ENCODE data around the gene PPFIA4.

Gene PPFIA4

GRCh38 chr1:203116091-203116820, 90.0 kb downstream of the PPFIA4 start:
- ChIA-PET CTCF (interaction anchor here (1.0 to 19.6 kb wide), 8 partner anchors 11 to 152 kb away, joined by 3 to 594 read pairs (median 74); partner anchors contain the start of genes ADORA1, CHIT1 and MYBPH), POLR2A (no interaction called here)
- DNase-seq (ENCODE audit: low read depth, low spot score): no peak
- H3K4me3 ChIP-seq (ENCODE audit: low read depth, low read length): no peak overlapping the region
- no peak for TF ChIP-seq CTCF (IDR thresholded peaks at IDR 0.05; ENCODE audit: insufficient read depth, low read length, missing control alignments)

DNA sequence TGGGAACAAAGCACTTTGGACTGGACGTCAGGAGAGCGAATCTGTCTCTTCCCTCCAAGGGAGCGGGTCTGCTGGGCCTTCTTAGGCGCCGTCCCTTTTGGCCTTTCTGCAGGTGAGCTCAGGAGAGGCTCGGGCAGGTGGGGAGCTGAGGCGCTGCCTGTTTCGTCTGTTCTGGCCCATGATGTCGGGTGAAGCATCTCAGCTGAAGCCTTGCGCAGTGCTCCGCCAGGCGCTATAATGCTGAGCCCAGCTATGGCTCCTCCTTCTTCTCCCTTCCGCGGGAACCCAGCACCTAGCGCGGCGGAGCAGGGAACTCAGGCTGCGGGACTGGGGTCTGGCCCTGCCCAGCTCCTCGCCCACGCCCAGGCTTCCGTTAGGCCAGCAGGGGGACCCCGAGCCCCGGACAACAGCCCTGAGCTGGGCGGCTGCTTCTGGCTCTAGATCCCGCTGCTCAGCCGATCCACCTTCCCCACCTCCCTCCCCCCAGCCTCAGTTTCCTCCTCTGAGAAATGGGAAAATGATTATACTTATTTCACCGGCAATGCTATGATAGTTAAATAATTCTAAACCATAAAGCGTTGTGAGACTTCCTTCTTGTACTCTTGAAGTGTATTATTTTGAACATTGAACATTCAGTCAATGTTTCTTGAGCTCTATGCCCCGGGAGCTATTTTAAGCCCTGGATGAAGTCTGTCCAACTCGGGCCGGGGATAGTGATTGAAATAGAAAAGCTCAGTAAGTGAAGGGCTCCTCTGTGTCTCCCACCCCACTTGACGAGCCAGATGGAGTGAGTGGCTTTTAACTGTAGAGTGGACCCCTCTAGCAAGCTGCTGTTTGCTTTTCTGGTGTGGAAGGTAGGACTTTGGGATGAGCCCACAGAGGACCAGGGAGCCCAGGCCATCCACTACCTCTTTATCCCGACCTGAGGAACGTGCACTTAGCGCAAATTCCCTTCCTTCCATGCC, 91.6 kb downstream of the PPFIA4 start:
- ChIA-PET CTCF (interaction anchor here (0.7 to 19.6 kb wide), 42 partner anchors 10 to 216 kb away, joined by 3 to 594 read pairs (median 5); partner anchors contain the start of genes ADORA1, CHIT1, MYBPH and MYOG), POLR2A (interaction anchor here (1.6 kb wide), 1 partner anchor 10 kb away, joined by 4 read pairs; the partner anchor contains the start of gene ADORA1)
- H3K4me3 ChIP-seq (ENCODE audit: low read depth, low read length): no peak overlapping the region
- peak; percentile 96 for TF ChIP-seq CTCF (IDR thresholded peaks at IDR 0.05; ENCODE audit: insufficient read depth, low read length, missing control alignments)
- DNase-seq (ENCODE audit: low read depth, low spot score): no peak

DNA sequence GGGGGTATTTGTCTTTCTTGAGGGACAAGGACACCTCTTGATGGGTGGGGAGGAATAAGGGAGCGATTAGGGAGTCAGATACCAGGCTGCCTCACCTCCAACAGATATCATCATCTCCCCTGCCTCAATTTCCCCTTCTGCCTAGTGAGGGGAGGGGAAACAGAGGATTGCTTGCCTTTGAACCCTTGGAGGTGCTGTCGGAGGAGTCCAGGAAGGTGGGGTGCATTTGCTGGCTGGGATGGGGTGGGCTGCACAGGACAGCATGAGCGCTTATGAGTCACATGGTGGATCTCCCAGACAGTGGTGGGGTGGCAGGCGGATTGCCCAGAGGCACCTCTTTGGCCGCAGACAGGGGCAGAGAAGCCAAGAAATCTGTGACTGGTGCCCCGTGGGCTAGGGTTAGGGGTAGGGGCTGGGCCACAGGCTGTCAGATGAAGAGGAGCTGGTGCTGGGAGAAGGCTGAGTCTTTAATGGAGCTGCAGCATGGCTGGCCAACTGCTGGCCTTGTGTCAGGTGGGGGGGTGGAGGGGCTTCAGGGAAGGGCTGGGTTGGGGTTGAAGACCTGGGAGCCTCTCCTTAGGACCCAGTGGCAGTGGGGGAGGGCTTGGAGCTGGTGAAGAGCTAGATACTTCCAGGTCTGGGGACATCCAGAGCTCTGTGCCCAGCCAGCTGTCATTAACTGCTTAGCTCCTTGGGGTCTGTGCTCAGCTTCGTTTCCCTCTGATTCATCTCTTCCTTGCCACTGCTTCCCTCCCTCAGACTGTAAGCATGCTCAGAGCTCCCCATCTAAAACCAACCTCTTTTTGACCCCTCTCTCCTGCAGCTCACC, 94.2 kb downstream of the PPFIA4 start:
- H3K4me3 ChIP-seq (ENCODE audit: low read depth, low read length): no peak overlapping the region
- DNase-seq (ENCODE audit: low read depth, low spot score): no peak
- POLR2A ChIA-PET: no interaction called here
- TF ChIP-seq CTCF (IDR thresholded peaks at IDR 0.05; ENCODE audit: insufficient read depth, low read length, missing control alignments): no peak
- CTCF ChIA-PET: interaction anchor here (0.7 to 19.6 kb wide), 16 partner anchors 9 to 152 kb away, joined by 3 to 594 read pairs (median 4); partner anchors contain the start of genes CHIT1 and MYBPH

- H3K4me3 ChIP-seq (ENCODE audit: low read depth, low read length): no peak overlapping the region
- DNase-seq (ENCODE audit: low read depth, low spot score): no peak
- ChIA-PET POLR2A (interaction anchor here (0.6 kb wide), 1 partner anchor 12 kb away, joined by 3 read pairs; no protein-coding TSS in a partner anchor), CTCF (interaction anchor here (0.6 to 19.6 kb wide), 18 partner anchors 10 to 151 kb away, joined by 3 to 594 read pairs (median 4); partner anchors contain the start of genes CHIT1 and MYBPH)
- no peak for TF ChIP-seq CTCF (IDR thresholded peaks at IDR 0.05; ENCODE audit: insufficient read depth, low read length, missing control alignments)
These were observed 95.1 kb downstream of the PPFIA4 start for GRCh38 chr1:203121186-203122015.

DNA sequence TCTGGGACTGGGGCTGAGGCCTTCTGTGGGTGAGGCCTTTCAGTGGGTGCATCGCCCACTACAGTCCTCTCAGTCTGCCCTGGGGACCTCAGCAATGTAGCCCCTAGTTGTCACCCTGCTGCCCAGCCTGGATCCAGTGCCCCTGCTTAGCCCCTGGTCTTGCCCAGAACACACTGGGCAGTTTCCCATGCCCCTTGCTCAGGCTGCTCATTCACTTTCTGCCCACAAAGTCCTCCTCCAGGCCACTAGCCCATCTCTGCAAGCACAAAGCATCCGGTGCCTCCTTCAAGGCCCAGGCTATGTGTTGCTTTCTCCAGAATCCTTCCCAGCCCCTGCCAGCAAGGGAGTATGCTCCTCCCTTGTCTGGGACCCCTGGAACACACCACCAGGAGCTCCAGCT, 95.9 kb downstream of the PPFIA4 start:
- no peak for TF ChIP-seq CTCF (IDR thresholded peaks at IDR 0.05; ENCODE audit: insufficient read depth, low read length, missing control alignments)

More for the DNA sequence above, 95.9 kb downstream of the PPFIA4 start:
- DNase-seq (ENCODE audit: low read depth, low spot score): no peak
- ChIA-PET CTCF (interaction anchor here (1.1 to 19.6 kb wide), 5 partner anchors 10 to 148 kb away, joined by 3 to 594 read pairs (median 4); partner anchors contain the start of gene CHIT1), POLR2A (no interaction called here)
- H3K4me3 ChIP-seq (ENCODE audit: low read depth, low read length): no peak overlapping the region
